VCaP (cell line): ENCODE data around the gene PPP1R7.

ENCODE experiments used
- H3K27ac ChIP-seq: fragments of 450-650 bp; 2 replicates; pipeline ENCODE4 v1.5.1; 2017
- TF ChIP-seq, protein P1 (sequence below): fragments of 450-650 bp; conservative IDR thresholded peaks from 2 replicates; pipeline ENCODE4 v1.5.1; 2017; ENCODE audit warnings: mild to moderate bottlenecking, moderate library complexity

The PPP1R7 gene

DNA sequence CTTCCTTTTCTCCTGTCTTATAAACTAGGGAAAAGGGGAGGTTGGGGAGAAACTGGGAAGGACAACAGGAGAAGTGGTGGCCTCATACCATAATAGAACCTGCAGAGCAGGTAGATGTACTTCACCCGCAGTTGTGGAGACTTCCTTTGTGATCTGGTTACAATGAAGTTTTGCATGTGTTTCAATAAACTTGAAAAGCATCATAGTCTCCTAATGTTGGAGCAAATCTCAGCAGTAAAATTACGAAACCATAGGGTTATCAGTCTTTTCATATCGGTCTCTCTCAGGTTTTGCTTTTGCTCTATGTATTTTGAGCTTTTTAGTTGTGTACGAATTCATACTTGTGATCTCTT, 68.7 kb downstream of the PPP1R7 start:
- H3K27ac ChIP-seq = peak overlapping the region; percentile 79
- TF ChIP-seq, protein P1, sequence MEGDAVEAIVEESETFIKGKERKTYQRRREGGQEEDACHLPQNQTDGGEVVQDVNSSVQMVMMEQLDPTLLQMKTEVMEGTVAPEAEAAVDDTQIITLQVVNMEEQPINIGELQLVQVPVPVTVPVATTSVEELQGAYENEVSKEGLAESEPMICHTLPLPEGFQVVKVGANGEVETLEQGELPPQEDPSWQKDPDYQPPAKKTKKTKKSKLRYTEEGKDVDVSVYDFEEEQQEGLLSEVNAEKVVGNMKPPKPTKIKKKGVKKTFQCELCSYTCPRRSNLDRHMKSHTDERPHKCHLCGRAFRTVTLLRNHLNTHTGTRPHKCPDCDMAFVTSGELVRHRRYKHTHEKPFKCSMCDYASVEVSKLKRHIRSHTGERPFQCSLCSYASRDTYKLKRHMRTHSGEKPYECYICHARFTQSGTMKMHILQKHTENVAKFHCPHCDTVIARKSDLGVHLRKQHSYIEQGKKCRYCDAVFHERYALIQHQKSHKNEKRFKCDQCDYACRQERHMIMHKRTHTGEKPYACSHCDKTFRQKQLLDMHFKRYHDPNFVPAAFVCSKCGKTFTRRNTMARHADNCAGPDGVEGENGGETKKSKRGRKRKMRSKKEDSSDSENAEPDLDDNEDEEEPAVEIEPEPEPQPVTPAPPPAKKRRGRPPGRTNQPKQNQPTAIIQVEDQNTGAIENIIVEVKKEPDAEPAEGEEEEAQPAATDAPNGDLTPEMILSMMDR = no peak

DNA sequence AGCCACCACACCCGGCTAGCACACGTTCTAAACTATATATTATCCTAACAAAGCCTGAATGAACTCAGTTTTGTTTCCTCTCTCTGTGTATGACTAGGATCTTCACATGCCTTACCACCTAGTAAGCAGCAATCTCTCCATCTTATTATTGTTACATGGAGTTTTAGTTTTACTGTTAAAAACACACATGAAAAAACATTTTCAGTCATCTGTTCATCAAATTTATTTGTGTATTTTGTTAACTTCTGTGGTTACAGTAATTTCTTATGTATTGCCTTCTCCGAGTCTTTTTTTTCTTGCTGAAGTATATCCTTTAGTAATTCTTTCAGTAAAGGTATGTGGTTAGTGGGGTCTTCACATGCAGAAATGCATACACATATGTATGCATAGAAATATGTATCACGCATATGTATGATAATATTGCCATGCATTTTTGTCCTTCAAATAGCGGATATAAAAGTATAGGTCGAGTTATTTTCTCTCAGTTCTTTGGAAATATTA, 69.6 kb downstream of the PPP1R7 start:
- TF ChIP-seq, protein P1 = no peak

DNA sequence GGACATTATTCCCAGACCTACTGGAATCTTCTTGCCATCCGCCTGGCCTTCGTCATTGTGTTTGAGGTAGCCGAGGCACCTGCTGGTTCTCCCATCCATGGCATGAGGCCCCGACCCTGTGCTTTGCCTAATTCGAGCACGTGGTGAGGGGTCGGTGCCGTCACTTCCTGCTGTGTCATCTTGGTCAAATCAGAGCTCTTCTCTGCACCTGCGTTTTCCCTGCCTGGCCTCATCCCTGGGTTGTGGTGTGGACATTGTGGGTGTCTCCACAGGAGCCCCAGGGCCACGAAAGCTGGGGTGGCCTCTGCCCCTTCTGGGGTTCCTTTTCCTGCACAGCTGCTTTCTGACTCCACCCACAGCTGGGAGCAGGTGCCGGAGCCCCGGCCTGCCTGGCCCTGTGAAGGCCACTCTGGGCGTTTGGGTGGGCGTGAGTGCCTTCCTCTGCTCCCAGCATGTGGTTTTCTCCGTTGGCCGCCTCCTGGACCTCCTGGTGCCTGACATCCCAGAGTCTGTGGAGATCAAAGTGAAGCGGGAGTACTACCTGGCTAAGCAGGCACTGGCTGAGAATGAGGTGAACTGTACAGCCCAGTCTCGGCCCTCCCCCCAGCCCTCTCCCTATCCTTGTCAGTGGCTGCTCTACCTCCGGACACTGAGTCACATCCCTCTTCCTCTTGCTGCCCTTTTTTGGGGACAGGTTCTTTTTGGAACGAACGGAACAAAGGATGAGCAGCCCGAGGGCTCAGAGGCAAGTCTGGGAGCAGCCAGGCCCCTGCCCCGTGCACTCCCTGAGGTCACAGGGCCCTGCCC, 73.1 kb downstream of the PPP1R7 start:
- TF ChIP-seq, protein P1 = no peak
- H3K27ac ChIP-seq = no peak overlapping the region

More for the DNA sequence above, 69.6 kb downstream of the PPP1R7 start:
- peak overlapping the region; percentile 79 for H3K27ac ChIP-seq

DNA sequence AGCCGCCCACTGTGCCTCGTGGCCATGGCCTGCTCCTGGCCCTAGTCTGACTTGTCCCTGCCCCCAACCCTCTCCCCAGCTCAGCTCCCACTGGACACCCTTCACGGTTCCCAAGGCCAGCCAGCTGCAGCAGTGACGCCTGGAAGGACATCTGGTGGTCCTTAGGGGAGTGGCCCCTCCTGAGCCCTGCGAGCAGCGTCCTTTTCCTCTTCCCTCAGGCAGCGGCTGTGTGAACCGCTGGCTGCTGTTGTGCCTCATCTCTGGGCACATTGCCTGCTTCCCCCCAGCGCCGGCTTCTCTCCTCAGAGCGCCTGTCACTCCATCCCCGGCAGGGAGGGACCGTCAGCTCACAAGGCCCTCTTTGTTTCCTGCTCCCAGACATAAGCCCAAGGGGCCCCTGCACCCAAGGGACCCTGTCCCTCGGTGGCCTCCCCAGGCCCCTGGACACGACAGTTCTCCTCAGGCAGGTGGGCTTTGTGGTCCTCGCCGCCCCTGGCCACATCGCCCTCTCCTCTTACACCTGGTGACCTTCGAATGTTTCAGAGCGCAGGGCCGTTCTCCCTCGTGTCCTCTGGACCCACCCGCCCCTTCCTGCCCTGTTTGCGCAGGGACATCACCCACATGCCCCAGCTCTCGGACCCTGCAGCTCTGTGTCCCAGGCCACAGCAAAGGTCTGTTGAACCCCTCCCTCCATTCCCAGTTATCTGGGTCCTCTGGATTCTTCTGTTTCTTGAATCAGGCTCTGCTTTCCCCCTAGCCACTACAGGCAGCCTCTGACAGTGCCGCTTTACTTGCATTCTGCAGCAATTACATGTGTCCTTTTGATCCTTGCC, 74.0 kb downstream of the PPP1R7 start:
- TF ChIP-seq, protein P1 = no peak
- no peak overlapping the region for H3K27ac ChIP-seq

DNA sequence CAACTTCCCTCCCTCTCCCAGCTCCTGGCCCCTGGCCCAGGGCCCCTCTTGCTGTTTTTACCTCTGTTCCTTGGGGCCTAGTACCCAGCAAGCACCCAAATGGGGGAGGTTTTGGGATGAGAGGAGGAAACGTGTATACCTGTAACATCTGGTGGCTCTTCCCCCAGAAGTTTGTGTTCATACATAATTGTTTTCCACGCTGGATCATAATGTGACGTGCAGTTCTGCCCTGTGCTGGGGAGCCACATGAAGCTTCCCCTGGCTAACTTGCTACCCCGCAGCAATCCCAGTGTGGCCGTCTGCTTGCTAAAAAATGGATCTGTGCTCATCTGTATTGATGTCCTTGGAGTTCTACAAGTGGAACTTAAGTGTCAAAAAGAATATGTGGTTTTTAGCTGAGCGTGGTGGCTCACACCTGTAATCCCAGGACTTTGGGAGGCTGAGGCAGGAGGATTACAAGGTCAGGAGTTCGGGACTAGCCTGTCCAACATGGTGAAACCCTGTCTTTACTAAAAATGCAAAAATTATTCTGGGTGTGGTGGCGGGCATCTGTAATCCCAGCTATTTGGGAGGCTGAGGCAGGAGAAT, 74.7 kb downstream of the PPP1R7 start:
- TF ChIP-seq, protein P1 = no peak
- no peak overlapping the region for H3K27ac ChIP-seq

DNA sequence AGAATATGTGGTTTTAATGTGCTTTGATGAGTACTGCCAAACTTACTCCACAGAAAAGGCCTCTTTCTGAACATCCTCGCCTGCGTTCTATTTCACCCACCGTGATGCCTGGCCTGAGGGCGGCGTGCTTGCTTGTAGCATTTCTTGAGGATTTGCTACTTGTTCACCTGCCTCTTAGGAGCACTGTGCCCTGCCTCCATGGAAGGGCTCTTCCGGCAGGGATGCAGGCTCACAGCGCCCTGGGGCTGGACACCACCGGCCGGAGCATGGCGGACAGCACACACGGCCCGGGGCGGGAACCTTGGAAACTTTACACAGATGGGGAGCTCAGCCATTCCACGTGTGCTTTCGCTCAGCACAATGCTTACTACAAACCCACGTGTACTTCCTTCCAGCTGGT, 75.3 kb downstream of the PPP1R7 start:
- H3K27ac ChIP-seq = no peak overlapping the region
- TF ChIP-seq, protein P1 = no peak

DNA sequence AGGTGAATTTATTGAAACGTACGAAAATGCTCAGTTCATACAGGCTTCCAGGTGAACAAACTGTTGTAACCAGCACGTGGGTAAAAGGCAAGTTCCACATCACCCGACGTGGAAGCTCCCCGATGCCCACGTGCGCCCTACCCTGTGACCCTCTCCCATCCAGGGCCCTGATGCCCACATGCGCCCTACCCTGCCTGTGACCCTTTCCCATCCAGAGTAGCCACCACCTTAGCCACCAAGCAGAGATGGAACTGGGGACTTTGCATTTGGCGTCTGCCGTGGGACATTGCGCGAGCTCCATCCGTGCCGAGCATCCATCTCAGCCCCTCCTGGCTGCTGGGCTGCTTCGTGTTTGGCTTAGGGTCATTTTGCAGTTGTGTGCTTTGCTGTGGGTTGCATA, 75.7 kb downstream of the PPP1R7 start:
- TF ChIP-seq, protein P1 = no peak
- no peak overlapping the region for H3K27ac ChIP-seq
